Chondrocyte (in vitro differentiated cells): ENCODE results near the gene TMPRSS7. TPM values are rescaled to one million over a fixed set of nuclear protein-coding genes. Genes with fewer than 3 reads are reported as not detected.

Experiments used
- DNase-seq: peaks from one replicate; pipeline ENCODE4 v3.0.0; 2021; ENCODE audit warnings: mixed read lengths, low spot score
- H3K27ac Mint-ChIP-seq: one replicate; pipeline ENCODE4 v1.8.0; 2021; ENCODE audit warnings: mild to moderate bottlenecking, moderate library complexity, mixed read lengths; ENCODE audit not compliant: unreplicated experiment
- H3K27me3 Mint-ChIP-seq: 2 replicates; pipeline ENCODE4 v1.8.0; 2021; ENCODE audit warnings: low read depth, mixed read lengths
- H3K36me3 Mint-ChIP-seq: 2 replicates; pipeline ENCODE4 v1.8.0; 2021; ENCODE audit warnings: low read depth, mixed read lengths
- H3K4me1 Mint-ChIP-seq: 2 replicates; pipeline ENCODE4 v1.8.0; 2021; ENCODE audit warnings: low read depth, mild to moderate bottlenecking, mixed read lengths
- H3K4me3 Mint-ChIP-seq: one replicate; pipeline ENCODE4 v1.8.0; 2021; ENCODE audit warnings: mild to moderate bottlenecking, moderate library complexity, mixed read lengths; ENCODE audit not compliant: unreplicated experiment
- H3K9me3 Mint-ChIP-seq: 2 replicates; pipeline ENCODE4 v1.8.0; 2021; ENCODE audit warnings: low read depth, mixed read lengths
- CTCF ChIP-seq: fragments of 200-600 bp; sonication (generic); IDR thresholded peaks from 2 replicates; pipeline ENCODE4 v1.5.0; 2021; ENCODE audit warnings: antibody characterized with exemption, mild to moderate bottlenecking, moderate library complexity
- total RNA-seq: library from RNA; stranded (reverse); gene quantifications from 3 replicates; pipeline ENCODE4 v1.2.1, GENCODE V29; 2021

TMPRSS7 gene
- total RNA-seq, 1 donor from 2014 or later = not detected

GRCh38 chr3:112078125-112079083, 43.9 kb downstream of the TMPRSS7 start:
- DNase-seq = no peak
- no peak overlapping the region for H3K27ac Mint-ChIP-seq
- H3K4me1 Mint-ChIP-seq = peaks cover 19% of the 10 kb centered on the region
- TF ChIP-seq CTCF = no peak
- H3K9me3 Mint-ChIP-seq = no peaks in the 10 kb centered on the region
- no peak overlapping the region for H3K4me3 Mint-ChIP-seq
- H3K36me3 Mint-ChIP-seq = no peaks in the 10 kb centered on the region
- no peaks in the 10 kb centered on the region for H3K27me3 Mint-ChIP-seq

- Mint-ChIP-seq H3K27ac (no peak overlapping the region), H3K4me3 (no peak overlapping the region), H3K36me3 (no peaks in the 10 kb centered on the region), H3K27me3 (no peaks in the 10 kb centered on the region), H3K9me3 (no peaks in the 10 kb centered on the region), H3K4me1 (peaks cover 22% of the 10 kb centered on the region)
- TF ChIP-seq CTCF = no peak
- no peak for DNase-seq
Measured at GRCh38 chr3:112083239-112083638, 48.7 kb downstream of the TMPRSS7 start.

- H3K36me3 Mint-ChIP-seq = no peaks in the 10 kb centered on the region
- no peaks in the 10 kb centered on the region for H3K9me3 Mint-ChIP-seq
- H3K4me3 Mint-ChIP-seq = no peak overlapping the region
- no peaks in the 10 kb centered on the region for H3K27me3 Mint-ChIP-seq
- DNase-seq = no peak
- H3K27ac Mint-ChIP-seq = no peak overlapping the region
- peaks cover 23% of the 10 kb centered on the region for H3K4me1 Mint-ChIP-seq
- no peak for TF ChIP-seq CTCF
Measured at GRCh38 chr3:112084980-112085705, 50.6 kb downstream of the TMPRSS7 start.

GRCh38 chr3:112085735-112086075, 51.2 kb downstream of the TMPRSS7 start:
- no peaks in the 10 kb centered on the region for H3K36me3 Mint-ChIP-seq
- TF ChIP-seq CTCF = no peak
- H3K27me3 Mint-ChIP-seq = no peaks in the 10 kb centered on the region
- H3K27ac Mint-ChIP-seq = peak overlapping the region; percentile 93
- no peak for DNase-seq
- H3K4me1 Mint-ChIP-seq = peaks cover 23% of the 10 kb centered on the region
- peak overlapping the region; percentile 89 for H3K4me3 Mint-ChIP-seq
- no peaks in the 10 kb centered on the region for H3K9me3 Mint-ChIP-seq

- no peaks in the 10 kb centered on the region for H3K27me3 Mint-ChIP-seq
- H3K4me1 Mint-ChIP-seq = peaks cover 28% of the 10 kb centered on the region
- peak; percentile 92 for DNase-seq
- H3K9me3 Mint-ChIP-seq = no peaks in the 10 kb centered on the region
- peak within 1 kb of the TSS; percentile 93 for H3K27ac Mint-ChIP-seq
- peak; percentile 57 for TF ChIP-seq CTCF
- H3K36me3 Mint-ChIP-seq = no peaks in the 10 kb centered on the region
- H3K4me3 Mint-ChIP-seq = peak within 1 kb of the TSS; percentile 89
Measured at GRCh38 chr3:112086076-112086854, 51.7 kb downstream of the TMPRSS7 start, which contains the start of gene C3orf52. Gene C3orf52, plus strand, starts transcription at chr3:112086389. Its CDS starts 19 bp downstream, at chr3:112086408.
